ENCODE measurements around the gene DNAJC9. TPM values are rescaled to one million over a fixed set of nuclear protein-coding genes. Genes with fewer than 3 reads are reported as not detected.
"Not testable (repeated sequence)": the region's sequence is repeated elsewhere in the genome, so short reads cannot be mapped to it uniquely, and the experiment has no call there.

DNAJC9 gene, protein sequence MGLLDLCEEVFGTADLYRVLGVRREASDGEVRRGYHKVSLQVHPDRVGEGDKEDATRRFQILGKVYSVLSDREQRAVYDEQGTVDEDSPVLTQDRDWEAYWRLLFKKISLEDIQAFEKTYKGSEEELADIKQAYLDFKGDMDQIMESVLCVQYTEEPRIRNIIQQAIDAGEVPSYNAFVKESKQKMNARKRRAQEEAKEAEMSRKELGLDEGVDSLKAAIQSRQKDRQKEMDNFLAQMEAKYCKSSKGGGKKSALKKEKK
- 10 to 100 TPM; 65.0 to 65.5 TPM for total RNA-seq

GRCh38 chr10:73246646-73247508, at the start of gene DNAJC9:
DNAJC9 (minus strand) TSS chr10:73247255; CDS start chr10:73247189, 66 bp downstream.
- Mint-ChIP-seq H3K4me1 (peaks cover 65% of the 10 kb centered on the region), H3K27me3 (no peaks in the 10 kb centered on the region), H3K36me3 (peaks cover 83% of the 10 kb centered on the region), H3K27ac (peak within 1 kb of the TSS; percentile 96), H3K9me3 (no peaks in the 10 kb centered on the region), H3K4me3 (peak within 1 kb of the TSS; percentile 99)
- peak; percentile 96 for DNase-seq

- Mint-ChIP-seq H3K4me1 (no peaks in the 10 kb centered on the region), H3K27ac (no peak overlapping the region), H3K27me3 (no peaks in the 10 kb centered on the region), H3K4me3 (no peak overlapping the region), H3K36me3 (peaks cover 12% of the 10 kb centered on the region), H3K9me3 (peaks cover 1% of the 10 kb centered on the region)
- no peak for DNase-seq
Measured at GRCh38 chr10:73293461-73293860, 46.4 kb upstream of the DNAJC9 start.

DNA sequence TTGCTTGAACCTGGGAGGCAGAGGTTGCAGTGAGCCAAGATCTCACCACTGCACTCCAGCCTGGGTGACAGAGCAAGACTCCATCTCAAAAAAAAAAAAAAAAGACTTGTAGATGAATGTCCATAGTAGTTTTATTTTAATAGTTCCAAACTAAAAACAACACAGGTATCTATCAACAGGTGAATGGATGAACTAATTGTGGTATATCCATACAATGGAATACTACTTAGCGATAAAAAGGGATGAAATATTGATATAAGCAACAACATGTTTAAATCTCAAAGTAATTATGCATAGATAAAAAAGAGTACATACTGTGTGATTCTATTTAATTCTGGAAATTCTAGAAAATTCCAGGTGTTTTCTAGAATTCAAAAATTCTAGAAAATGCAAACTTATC, 42.9 kb upstream of the DNAJC9 start:
- no peaks in the 10 kb centered on the region for H3K4me1 Mint-ChIP-seq
- DNase-seq = no peak
- H3K4me3 Mint-ChIP-seq = no peak overlapping the region
- peaks cover 1% of the 10 kb centered on the region for H3K9me3 Mint-ChIP-seq
- H3K27me3 Mint-ChIP-seq = no peaks in the 10 kb centered on the region
- no peak overlapping the region for H3K27ac Mint-ChIP-seq
- H3K36me3 Mint-ChIP-seq = peaks cover 12% of the 10 kb centered on the region

GRCh38 chr10:73287441-73287840, 40.4 kb upstream of the DNAJC9 start:
- no peaks in the 10 kb centered on the region for H3K4me1 Mint-ChIP-seq
- H3K36me3 Mint-ChIP-seq = peaks cover 12% of the 10 kb centered on the region
- H3K27me3 Mint-ChIP-seq = no peaks in the 10 kb centered on the region
- peaks cover 1% of the 10 kb centered on the region for H3K9me3 Mint-ChIP-seq
- no peak overlapping the region for H3K4me3 Mint-ChIP-seq
- H3K27ac Mint-ChIP-seq = no peak overlapping the region
- no peak for DNase-seq

GRCh38 chr10:73281097-73281496, 34.0 kb upstream of the DNAJC9 start:
- Mint-ChIP-seq H3K9me3 (no peaks in the 10 kb centered on the region), H3K27me3 (no peaks in the 10 kb centered on the region), H3K4me3 (no peak overlapping the region), H3K27ac (no peak overlapping the region), H3K4me1 (no peaks in the 10 kb centered on the region), H3K36me3 (no peaks in the 10 kb centered on the region)
- no peak for DNase-seq

DNA sequence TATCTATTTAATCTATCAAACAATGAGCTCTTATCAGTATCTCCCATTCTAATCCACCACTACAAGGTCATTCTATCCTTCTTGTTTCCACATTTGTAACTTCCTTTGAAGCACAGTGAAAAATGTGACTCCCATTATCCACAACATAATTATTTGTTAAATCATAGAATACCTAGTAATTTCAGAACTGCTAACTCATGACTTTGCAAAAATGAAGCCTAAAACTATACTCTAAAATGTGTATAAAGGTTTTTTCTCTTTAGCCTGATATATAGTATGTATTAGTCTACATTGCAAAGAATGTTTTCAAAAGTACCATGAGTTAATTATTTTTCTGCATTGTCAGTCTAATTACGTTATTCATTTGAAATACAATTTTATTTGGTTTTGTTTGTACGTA, 17.4 kb upstream of the DNAJC9 start:
- H3K4me1 Mint-ChIP-seq = peaks cover 4% of the 10 kb centered on the region
- no peak for DNase-seq
- H3K9me3 Mint-ChIP-seq = no peaks in the 10 kb centered on the region
- H3K36me3 Mint-ChIP-seq = no peaks in the 10 kb centered on the region
- H3K4me3 Mint-ChIP-seq = no peak overlapping the region
- no peaks in the 10 kb centered on the region for H3K27me3 Mint-ChIP-seq
- no peak overlapping the region for H3K27ac Mint-ChIP-seq

DNA sequence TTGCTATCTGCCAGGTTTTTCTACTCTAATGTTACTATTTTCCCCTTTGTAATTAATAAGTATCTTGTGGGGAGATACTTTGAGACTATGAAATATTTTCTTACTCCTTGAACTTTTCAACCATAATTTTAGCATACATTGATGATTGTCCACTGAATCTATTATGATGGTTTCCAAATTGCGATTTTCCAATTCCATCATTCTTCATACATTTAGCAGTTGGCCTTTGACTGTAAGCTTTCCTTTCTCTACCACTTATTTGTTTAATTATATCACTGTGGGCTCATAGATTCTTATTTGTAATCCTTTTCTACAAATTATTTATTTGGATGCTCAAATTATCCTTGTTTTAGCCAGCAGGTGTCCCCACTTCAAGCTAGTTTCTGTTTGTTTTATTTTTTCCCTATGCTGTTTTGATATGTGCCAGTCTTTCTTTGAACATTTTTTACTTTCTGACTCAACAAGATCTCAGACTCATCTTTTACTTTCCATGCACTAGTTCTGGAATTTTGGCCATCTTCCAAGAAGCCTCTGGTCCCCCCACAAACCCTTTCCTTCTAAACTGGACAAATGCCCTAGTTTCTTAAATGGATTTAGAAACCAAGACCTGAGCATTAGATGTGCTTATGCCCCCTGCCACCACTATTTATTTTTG, 16.8 kb upstream of the DNAJC9 start:
- no peaks in the 10 kb centered on the region for H3K27me3 Mint-ChIP-seq
- H3K36me3 Mint-ChIP-seq = no peaks in the 10 kb centered on the region
- H3K4me3 Mint-ChIP-seq = no peak overlapping the region
- no peak for DNase-seq
- no peak overlapping the region for H3K27ac Mint-ChIP-seq
- H3K9me3 Mint-ChIP-seq = peaks cover 3% of the 10 kb centered on the region
- H3K4me1 Mint-ChIP-seq = peaks cover 4% of the 10 kb centered on the region

- Mint-ChIP-seq H3K4me3 (no peak overlapping the region), H3K27ac (no peak overlapping the region), H3K27me3 (no peaks in the 10 kb centered on the region), H3K36me3 (no peaks in the 10 kb centered on the region), H3K4me1 (peaks cover 4% of the 10 kb centered on the region), H3K9me3 (peaks cover 3% of the 10 kb centered on the region)
- DNase-seq = no peak
Measured at GRCh38 chr10:73262880-73263555, 16.0 kb upstream of the DNAJC9 start.

DNA sequence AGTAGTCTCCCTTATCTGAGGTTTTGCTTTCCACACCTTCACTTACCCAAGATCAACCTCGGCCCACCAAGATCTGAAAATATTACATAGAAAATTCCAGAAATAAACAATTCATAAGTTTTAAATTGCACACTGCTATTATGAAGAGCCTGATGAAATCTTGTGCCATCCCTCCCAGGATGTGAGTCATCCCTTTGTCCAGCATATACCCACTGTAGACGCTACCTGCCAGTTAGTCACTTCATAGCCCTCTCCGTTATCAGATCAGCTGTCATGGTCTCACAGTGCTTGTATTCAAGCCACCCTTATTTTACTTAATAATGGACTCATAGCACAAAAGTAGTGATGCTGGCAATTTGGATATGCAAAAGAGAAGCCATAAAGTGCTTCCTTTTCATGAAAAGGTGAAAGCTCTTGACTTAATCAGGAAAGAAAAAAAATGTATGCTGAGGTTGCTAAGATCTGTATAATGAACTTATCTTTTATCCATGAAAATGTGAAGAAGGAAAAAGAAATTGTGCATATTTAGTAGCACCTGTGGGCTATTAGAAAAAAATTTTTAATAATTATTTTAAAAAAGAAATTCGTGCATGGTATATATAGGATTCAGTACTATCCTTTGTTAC, 15.2 kb upstream of the DNAJC9 start:
- H3K4me1 Mint-ChIP-seq = peaks cover 4% of the 10 kb centered on the region
- no peak overlapping the region for H3K27ac Mint-ChIP-seq
- no peaks in the 10 kb centered on the region for H3K36me3 Mint-ChIP-seq
- no peaks in the 10 kb centered on the region for H3K27me3 Mint-ChIP-seq
- no peak overlapping the region for H3K4me3 Mint-ChIP-seq
- DNase-seq = no peak
- H3K9me3 Mint-ChIP-seq = peaks cover 3% of the 10 kb centered on the region

DNA sequence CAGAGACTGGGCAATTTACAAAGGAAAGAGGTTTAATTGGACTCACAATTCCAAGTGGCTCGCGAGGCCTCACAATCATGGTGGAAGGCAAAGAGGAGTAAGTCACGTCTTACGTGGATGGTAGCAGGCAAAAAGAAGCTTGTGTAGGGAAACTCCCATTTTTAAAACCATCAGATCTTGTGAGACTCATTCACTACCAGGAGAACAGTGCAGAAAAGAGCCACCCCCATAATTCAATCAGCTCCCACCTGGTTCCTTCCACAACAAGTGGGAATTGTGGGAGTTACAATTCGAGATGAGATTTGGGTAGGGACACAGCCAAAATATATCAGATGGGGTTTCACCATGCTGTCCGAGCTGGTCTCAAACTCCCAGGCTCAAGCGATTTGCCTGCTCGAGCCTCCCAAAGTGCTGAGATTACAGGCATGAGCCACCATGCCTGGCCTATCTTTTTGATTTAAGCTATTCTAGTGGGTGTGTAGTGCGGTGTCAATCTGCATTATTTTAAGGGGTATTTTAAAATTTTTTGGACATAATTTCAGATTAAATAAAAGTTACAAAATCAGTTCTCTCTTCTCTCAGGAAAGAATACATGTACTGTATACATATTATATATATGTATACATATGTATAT, 14.4 kb upstream of the DNAJC9 start:
- H3K27me3 Mint-ChIP-seq = no peaks in the 10 kb centered on the region
- no peaks in the 10 kb centered on the region for H3K36me3 Mint-ChIP-seq
- H3K4me1 Mint-ChIP-seq = peaks cover 7% of the 10 kb centered on the region
- DNase-seq = no peak
- peaks cover 3% of the 10 kb centered on the region for H3K9me3 Mint-ChIP-seq
- H3K4me3 Mint-ChIP-seq = no peak overlapping the region
- H3K27ac Mint-ChIP-seq = no peak overlapping the region

- not testable (repeated sequence) for H3K4me3 Mint-ChIP-seq, H3K36me3 Mint-ChIP-seq, H3K9me3 Mint-ChIP-seq, H3K27me3 Mint-ChIP-seq, H3K27ac Mint-ChIP-seq, DNase-seq
- peaks cover 12% of the 10 kb centered on the region for H3K4me1 Mint-ChIP-seq
Measured at GRCh38 chr10:73258612-73259011, 11.6 kb upstream of the DNAJC9 start.

DNA sequence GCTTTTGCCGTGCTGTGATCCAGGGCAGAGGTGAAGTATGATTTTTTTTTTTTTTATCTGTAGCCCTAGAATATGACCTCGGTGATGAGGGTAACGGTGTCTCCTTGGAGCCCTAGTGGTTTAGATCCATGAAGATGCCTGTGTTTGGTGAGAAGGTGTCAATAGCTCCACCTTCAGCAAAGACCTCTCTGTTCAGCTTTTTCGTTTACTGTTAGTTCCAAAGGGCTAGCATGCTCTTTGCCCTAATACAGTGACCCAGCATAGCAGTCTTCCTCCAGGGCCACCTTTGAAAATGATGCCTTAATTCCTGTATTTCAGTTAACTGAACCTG, 6.1 kb upstream of the DNAJC9 start:
- Mint-ChIP-seq H3K36me3 (peaks cover 38% of the 10 kb centered on the region), H3K4me3 (peak overlapping the region; percentile 97), H3K9me3 (no peaks in the 10 kb centered on the region), H3K4me1 (peaks cover 42% of the 10 kb centered on the region), H3K27me3 (no peaks in the 10 kb centered on the region), H3K27ac (peak overlapping the region; percentile 98)
- DNase-seq = no peak

DNA sequence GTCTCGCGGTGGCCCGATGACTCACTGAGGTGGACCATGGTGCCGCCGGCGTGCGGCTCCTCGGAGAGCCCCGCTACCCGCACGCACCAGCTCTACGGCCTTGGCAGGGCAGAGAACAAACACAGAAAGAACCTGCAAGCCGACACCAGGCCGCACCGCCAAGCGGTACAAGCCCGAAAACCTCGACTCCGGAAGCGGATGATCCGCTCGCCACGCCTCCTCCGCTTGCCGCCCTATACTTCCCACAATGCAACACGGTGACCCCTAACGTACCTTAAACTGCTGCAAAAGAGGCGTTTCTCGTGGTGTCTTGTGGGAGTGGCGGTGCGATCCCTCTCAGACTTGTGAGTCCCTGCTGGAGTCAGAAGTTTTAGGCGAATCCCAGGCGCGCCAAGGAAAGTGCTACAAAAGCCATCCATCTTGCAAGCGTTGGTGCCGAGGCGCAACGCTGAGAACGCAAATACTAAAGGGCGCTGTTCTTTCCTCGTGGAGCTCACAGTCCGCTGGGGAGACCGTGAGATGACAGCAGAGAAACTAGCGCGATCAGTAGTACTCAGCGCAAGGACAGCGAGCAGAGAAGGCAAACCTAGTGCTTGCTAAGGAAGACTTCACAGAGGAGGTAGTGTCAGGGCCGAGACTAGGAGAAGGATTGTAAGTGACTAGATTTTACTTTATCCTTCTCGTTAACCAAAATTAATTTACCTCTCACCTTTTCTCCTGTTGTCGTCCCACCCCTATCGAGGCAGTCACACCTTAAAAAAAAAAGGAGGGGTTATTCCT, 5.6 kb upstream of the DNAJC9 start, which contains the start of gene MRPS16:
TSS of gene MRPS16 (minus strand) at position 200 of the 780 bp plus-strand sequence. CDS start at position 38, 162 bp downstream.
- Mint-ChIP-seq H3K27ac (peak within 1 kb of the TSS; percentile 98), H3K27me3 (no peaks in the 10 kb centered on the region), H3K4me3 (peak within 1 kb of the TSS; percentile 97), H3K9me3 (no peaks in the 10 kb centered on the region), H3K4me1 (peaks cover 47% of the 10 kb centered on the region), H3K36me3 (peaks cover 44% of the 10 kb centered on the region)
- DNase-seq = peak; percentile 90

All from activated naive CD8-positive, alpha-beta T cell treated with anti-CD3 and anti-CD28 coated beads for 36 hours (primary cell).